Stimulated activated CD4-positive, alpha-beta T cell treated with anti-CD3 and anti-CD28 coated beads, Interleukin-4, amount 100 ng/mL, for 48 hours (primary cell): Measurements from ENCODE around the gene APOL3.
"Not testable (repeated sequence)": the region's sequence is repeated elsewhere in the genome, so short reads cannot be mapped to it uniquely, and the experiment has no call there.

Source experiments
- DNase-seq, 2 donors: peaks; one replicate each; pipeline ENCODE4 v3.0.0-alpha.2; 2020; ENCODE audit warnings: low read depth in 2 of 2

Gene APOL3

GRCh38 chr22:36101756-36102155 is 58.8 kb downstream of the APOL3 start:
- no peak for DNase-seq

DNA sequence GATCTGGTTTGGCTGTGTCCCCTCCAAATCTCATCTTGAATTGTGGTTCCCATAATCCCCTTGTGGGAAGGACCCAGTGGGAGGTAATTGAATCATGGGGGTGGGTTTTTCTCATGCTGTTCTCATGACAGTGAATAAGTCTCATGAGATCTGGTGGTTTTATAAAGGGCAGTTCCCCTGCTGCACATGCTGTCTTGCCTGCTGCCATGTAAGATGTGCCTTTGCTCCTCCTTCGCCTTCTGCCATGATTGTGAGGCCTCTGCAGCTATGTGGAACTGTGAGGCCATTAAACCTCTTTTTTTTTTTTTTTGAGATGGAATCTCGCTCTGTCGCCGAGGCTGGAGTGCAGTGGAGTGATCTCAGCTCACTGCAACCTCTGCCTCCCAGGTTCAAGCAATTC is 59.6 kb downstream of the APOL3 start:
- DNase-seq = not testable (repeated sequence)

- DNase-seq = no peak
These were observed 60.3 kb downstream of the APOL3 start for GRCh38 chr22:36100134-36100824.

DNA sequence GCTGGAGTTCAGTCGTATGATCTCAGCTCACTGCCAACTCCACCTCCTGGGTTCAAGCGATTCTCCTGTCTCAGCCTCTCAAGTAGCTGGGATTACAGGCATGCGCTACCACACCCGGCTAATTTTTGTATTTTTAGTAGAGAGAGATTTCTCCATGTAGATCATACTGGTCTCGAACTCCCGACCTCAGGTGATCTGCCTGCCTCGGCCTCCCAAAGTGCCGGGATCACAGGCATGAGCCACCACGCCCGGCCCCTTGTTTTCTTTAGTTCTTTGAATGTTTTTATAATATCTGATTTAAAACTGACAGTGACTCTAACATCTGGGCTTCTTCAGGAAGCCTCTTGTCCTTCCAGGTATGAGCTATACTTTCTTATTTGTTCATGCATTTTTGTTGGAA is 61.0 kb downstream of the APOL3 start:
- not testable (repeated sequence) for DNase-seq

DNA sequence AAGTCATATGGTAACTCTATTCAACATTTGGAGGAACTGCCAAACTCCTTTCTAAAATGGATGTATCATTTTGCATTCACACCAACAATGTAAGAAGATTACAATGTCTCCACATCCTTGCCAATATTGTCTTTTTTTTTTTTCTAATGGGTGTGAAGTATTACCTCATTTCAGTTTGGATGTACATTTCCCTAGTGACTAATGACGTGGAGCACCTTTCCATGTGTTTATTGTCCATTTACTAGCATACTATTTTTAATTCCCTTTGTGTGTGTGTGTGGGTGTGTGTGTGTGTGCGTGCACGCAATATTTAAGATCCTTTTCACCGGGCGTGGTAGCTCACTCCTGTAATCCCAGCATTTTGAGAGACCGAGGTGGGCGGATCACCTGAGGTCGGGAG is 62.7 kb downstream of the APOL3 start:
- no peak for DNase-seq

DNA sequence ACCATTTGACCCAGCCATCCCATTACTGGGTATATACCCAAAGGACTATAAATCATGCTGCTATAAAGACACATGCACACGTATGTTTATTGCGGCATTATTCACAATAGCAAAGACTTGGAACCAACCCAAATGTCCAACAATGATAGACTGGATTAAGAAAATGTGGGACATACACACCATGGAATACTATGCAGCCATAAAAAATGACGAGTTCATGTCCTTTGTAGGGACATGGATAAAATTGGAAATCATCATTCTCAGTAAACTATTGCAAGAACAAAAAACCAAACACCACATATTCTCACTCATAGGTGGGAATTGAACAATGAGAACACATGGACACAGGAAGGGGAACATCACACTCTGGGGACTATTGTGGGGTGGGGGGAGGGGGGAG is 69.8 kb downstream of the APOL3 start:
- DNase-seq = not testable (repeated sequence)
